GM12892 (cell line): Measurements from ENCODE around the gene ZIC4. TPM values are rescaled to one million over a fixed set of nuclear protein-coding genes. Genes with fewer than 3 reads are reported as not detected.

ENCODE experiments used
- DNase-seq: peaks from one replicate; pipeline ENCODE4 v3.0.0; 2011; ENCODE audit not compliant: insufficient read length
- FAIRE-seq: peaks from 2 replicates; lab custom pipeline; 2011; peaks lifted over from hg19 to GRCh38; lab: Jason Lieb, UNC
- POLR2A ChIP-seq: IDR thresholded peaks from 2 replicates; pipeline ENCODE4 v1.6.1; 2011; ENCODE audit warnings: low read depth, low read length, control low read depth
- POLR2AphosphoS5 ChIP-seq: IDR thresholded peaks from 2 replicates; pipeline ENCODE4 v1.6.1; 2011; ENCODE audit warnings: low read depth, low read length, control low read depth
- TAF1 ChIP-seq: IDR thresholded peaks from 2 replicates; pipeline ENCODE4 v1.6.1; 2011; ENCODE audit warnings: low read depth, mild to moderate bottlenecking, control low read depth, low read length, borderline replicate concordance
- polyA plus RNA-seq: library from polyadenylated mRNA; unstranded; fragments of >200 nt; gene quantifications from one replicate; pipeline ENCODE4 v1.2.1, GENCODE V29; 2012; ENCODE audit warnings: missing spikeins, inconsistent platforms; ENCODE audit not compliant: missing spikeins

ZIC4 gene
- not detected for polyA plus RNA-seq

DNA sequence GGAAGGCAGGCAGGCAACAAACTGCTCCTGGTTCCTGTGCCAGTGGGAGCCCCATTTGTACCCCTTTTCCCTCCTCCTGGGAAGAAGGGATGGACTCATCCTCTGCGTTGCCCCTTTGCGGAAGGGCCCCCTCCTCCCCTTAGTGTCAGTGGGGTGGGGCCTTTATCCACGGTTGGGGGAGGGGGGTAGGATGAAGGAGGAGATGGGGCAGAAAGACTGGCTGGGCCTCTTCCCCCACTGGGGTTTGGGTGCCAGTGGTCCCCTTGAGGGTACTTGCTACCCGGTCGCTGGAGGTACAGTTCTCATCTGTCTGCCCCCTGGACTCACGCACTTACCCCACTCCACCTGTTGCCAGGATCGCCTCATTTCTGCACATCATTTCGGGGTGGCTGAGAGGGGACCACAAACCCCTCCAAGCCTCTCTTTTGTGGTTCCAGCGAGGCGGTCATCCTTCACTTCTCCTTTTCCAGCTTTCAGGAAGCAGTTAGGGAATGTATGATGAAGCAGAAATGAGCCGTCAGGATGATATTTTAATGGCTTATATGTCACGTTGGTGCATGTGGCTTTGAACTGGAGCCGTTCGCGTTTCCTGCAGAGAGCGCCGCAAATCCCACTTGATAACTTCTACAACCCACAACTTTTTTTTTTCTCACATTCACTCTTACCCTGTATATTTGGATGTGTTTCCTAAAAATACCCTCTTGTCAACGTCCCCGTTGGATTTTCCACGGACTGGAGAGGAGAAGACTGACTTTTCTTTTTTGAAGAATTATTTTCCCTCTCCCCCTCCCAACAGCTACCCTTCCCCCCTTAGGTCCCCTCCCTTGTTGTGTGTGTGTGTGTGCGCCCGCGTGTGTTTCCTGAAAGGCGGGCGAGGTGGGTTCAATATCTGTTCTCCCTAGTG lies at the start of gene ZIC4:
Gene ZIC4, minus strand, starts transcription at position 516 of the 904 bp plus-strand sequence. CDS start 3,746 bp downstream, outside the sequence.
- FAIRE-seq (no peak), DNase-seq (no peak)
- TF ChIP-seq POLR2A, result no peak

DNA sequence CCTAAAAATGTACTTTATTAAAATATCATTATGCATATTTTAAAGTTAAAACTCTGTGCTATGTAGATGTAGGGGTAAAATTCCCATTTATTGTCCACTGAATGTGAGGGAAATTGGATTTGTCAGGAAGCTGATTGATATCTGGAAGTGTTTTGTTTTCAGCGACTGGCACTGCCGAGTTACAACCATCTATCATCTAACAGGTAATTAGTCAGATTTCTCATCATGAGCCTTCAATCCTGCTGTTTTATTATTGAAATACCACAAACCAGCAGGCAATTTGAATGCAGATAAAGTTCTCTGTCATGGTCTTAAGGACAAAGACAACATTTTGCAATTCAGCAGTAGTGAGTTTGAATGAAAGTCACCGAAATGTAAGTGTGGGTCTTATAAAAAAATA lies 43.3 kb upstream of the ZIC4 start:
- TF ChIP-seq POLR2AphosphoS5, result no peak
- no peak for TF ChIP-seq TAF1
- TF ChIP-seq POLR2A, result no peak
- DNase-seq (no peak), FAIRE-seq (no peak)

DNA sequence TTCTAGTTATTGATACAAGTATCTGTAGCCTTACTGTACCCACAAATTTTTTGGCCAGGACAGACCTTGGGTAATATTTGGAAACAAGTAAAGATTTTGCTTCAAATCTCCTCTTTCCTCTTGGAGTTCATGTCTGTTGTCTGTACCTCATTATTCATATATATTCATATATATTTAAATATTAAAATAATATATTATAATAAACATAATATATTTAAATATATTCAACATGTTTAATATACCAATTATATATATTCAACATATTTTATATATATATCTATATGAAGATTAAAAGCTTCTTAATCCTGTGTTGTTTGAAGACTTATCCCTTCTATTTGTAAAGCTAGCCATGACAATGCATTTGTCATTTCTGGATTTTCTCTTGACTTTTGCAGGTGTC lies 40.9 kb upstream of the ZIC4 start:
- no peak for FAIRE-seq
- no peak for TF ChIP-seq TAF1
- no peak for TF ChIP-seq POLR2AphosphoS5
- TF ChIP-seq POLR2A, result no peak

DNA sequence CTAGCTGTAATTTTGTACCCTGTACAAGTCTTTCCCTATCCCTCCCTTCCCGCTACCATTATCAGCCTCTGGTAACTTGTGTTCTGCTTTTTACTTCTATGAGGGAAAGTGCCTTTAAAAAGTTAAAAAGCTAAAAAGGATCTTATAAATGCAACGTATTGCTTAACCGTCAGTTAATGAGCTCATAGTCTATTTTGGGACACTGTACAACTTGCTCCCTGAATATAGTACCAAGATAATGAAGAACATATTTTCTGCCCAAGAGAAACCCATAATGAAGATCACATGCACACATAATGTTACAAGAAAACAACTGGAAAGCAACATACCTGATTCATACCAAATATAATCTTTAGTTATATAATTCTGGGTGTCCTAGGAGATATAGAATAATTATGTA lies 25.4 kb upstream of the ZIC4 start:
- FAIRE-seq, result no peak
- TF ChIP-seq POLR2A (no peak), POLR2AphosphoS5 (no peak)
- DNase-seq, result no peak

More for the DNA sequence above, 40.9 kb upstream of the ZIC4 start:
- no peak for DNase-seq

DNA sequence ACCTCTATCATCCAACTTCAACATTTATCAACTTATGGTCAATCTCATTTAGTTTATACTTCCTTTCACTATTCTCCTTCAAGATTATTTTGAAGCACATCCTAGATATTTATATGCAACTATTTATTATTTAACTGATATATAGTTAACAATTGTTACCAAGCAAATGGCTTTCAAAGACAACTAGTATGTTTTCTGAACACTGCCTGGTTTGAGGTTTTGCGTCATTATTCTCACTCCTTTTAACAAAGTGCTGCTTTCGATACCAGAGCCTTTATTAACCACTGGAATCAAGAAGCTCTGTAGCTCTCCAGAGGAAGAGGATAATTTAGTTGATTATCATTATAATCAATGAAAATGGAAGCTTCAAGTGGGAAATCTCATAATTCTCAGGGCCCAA lies 22.4 kb upstream of the ZIC4 start:
- no peak for TF ChIP-seq TAF1
- TF ChIP-seq POLR2AphosphoS5, result no peak
- TF ChIP-seq POLR2A, result no peak
- no peak for FAIRE-seq
- DNase-seq, result no peak

DNA sequence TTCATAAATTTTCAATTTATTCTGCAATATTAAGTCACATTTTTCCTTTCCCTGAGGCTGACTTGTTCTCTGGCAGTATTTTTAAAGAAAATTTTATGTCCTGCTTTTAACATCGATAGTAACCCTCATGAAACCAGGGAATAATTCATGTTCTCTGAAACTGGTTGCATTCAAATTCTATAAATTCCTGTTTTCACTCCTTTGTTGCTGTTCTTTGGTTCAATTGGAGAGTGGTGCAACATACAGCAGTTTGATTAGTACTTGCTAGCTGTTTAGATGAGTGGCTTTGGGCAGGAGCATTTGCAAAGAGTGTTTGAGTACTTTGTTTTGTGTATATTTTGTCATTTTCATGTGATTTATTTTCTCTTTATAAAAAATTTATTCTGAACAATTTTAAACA lies 22.0 kb upstream of the ZIC4 start:
- FAIRE-seq (no peak), DNase-seq (no peak)
- no peak for TF ChIP-seq POLR2AphosphoS5
- TF ChIP-seq TAF1, result no peak
- TF ChIP-seq POLR2A, result no peak

DNA sequence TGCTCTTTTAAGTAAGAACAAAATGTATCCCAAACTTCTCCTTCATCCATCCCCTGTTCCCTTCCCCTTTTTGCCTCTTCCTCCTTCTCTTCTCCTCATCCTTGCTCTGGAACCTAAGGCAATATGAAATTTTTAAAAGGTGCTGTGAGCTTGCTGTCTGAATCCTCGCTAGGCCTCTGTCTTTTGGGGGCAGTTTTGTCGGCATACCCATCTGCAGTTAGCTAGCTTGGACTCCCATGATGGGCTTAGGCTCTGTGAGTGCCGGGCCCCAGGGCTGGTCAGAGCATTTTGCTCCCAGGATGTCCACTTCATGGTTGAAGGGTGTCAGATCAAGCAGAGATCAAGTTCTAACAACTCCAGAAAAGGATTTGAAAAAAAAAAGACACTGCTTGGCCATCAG lies 21.4 kb upstream of the ZIC4 start:
- FAIRE-seq (no peak), DNase-seq (no peak)
- TF ChIP-seq POLR2A (no peak), POLR2AphosphoS5 (no peak)

DNA sequence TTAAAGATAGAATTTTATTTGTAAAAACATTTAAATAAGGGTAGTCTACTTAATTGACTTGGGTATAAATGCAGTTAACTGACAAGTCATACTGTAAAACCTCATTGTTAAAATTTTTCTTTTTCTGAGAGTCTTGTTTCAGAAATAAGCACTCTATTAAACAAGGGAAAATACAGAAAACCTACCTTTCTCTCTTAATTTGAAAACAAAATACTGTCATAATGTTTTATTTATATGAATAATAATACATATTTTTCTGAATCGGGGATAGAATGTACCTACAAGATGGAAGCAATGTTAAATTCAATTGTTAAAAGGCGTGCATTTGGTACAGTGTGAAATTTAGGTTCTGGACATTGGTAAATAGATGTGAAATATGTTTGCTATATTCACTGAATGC lies 20.6 kb upstream of the ZIC4 start:
- no peak for FAIRE-seq
- DNase-seq, result no peak
- TF ChIP-seq TAF1 (no peak), POLR2AphosphoS5 (no peak), POLR2A (no peak)

DNA sequence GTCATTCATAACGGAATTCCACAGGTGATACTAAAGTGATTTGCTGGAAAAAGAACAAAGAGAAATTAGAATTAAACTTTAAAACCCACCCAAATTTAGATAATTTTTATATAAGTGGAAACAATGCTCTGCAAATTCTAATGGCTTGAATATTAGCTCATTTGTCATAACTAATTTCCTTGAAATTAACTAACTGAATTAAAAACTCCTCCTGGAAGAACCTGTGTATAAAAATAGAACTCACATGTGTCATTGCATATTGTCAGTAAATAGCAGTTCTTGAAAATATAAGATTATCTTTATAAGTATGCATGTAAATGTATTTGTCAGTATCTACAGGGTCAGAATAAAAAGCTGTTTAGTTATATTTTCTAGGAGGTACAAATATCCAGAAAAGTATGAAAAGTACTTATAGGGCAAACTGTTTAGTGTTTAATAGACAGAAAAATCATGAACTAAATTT lies 19.1 kb upstream of the ZIC4 start:
- no peak for FAIRE-seq
- DNase-seq, result no peak
- no peak for TF ChIP-seq POLR2A
- TF ChIP-seq POLR2AphosphoS5, result no peak
- TF ChIP-seq TAF1, result no peak

DNA sequence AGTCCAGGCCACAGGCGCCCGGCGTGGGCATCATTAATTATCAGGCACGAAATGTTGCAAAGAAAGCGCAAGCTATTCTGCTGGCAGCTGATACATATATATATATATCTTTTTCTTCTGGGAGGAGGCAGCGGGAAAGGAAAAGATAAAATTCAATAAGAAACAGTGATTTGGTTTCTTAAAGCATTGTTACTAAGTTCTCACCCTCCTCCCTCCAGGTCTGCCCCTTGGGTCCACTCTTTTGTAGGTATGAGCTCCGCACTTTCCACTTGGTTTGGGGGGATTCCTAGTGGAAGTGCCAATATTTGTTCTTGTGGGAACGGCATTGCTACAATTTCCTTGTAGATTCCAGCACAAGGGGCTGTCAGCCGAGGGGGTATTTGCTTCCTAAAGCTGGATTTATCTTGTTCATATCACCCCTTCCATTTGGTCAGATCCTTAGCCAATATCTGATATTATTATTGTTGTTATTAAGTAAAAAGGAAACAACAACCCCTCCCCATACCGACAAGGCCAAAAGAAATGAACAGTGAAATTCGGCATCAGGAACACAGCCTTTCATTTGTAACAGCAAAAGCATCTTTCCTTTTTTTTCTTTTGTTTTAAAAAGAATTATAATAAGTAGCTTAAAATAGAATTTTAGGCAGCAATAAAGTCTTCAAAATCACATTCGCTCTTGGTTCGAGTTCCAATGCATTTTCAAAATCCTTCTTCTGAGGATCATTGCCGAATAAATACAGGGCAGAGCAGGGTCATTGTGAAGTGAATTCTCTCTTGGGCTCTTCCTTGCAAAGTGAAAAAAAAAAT lies 18.4 kb upstream of the ZIC4 start:
- FAIRE-seq (no peak), DNase-seq (no peak)
- no peak for TF ChIP-seq POLR2AphosphoS5
- TF ChIP-seq POLR2A, result no peak
- TF ChIP-seq TAF1, result no peak

DNA sequence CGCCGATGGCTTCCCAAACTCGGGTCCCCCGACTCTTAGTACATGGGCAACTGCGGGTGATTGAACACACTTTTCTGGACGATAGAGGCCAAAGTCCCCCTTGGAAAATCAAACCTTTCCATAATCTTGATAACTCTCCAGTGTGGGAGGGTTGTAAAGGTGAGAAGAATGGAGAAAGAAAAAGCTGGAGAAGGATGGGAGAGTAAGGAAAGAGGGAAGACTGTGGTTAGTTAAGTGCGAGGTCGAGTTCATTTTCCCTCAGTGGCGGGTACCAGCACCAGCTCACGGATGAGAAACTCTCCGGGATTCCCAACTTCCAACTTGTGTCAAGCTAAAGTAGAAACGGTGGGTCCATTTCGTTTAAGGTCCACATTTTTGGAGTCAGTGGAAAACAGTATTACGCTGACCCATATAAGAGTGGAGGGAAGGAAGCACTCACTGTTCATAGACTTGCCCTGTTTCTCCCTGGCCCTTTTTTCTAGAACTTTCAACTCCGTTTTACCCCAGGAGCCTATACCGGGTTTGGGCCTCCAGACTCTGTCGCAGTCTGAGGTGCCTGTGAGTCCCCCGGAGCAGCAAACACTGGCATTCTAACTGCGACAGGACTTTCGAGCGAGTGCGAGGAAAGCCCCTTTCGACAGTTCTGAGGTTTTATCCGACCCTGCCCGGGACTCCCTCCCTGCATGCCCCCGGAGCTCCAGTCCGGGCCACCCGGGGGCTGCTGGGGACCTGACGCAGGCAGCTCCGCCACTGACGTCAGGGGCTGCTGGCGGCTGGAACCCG lies 17.6 kb upstream of the ZIC4 start:
- TF ChIP-seq POLR2A, result no peak
- TF ChIP-seq TAF1, result no peak
- no peak for TF ChIP-seq POLR2AphosphoS5
- FAIRE-seq, result no peak
- no peak for DNase-seq

DNA sequence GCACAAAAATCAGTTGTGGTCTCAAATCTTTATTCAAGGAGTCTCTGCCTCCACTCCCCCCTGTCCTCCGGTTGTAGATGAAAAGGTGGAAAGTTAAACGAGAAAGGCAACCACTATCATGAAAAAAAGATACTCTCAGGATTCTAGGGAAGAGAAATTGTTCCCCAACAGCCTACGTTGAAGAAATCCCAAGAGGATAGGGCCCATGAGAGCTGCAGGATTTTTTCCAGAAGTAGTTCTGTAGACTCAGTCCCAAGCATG lies 17.1 kb upstream of the ZIC4 start:
- TF ChIP-seq POLR2A (no peak), TAF1 (no peak), POLR2AphosphoS5 (no peak)
- no peak for FAIRE-seq
- DNase-seq, result no peak
